Measurements from ENCODE around the gene CPNE4.

- TF ChIP-seq CTCF (IDR thresholded peaks at IDR 0.05 in 4 of 5, conservative IDR thresholded peaks at IDR 0.05 in 1 of 5): no peak
- no peak for TF ChIP-seq POLR2A (IDR thresholded peaks at IDR 0.05)
These were observed 21.1 kb upstream of the CPNE4 start for GRCh38 chr3:132055872-132056271.
